SJSA1 (cell line): ENCODE data around the gene VSIG4. TPM values are rescaled to one million over a fixed set of nuclear protein-coding genes. Genes with fewer than 3 reads are reported as not detected.

Source experiments
- DNase-seq, 2 experiments: peaks; one replicate each; pipeline ENCODE4 v3.0.0-alpha.2; 2015 to 2020; ENCODE audit warnings: low spot score in 2 of 2, low read depth in 1 of 2
- H3K27ac ChIP-seq: fragments of 250-450 bp; sonication (Bioruptor Pico); 2 replicates; pipeline ENCODE4 v1.5.1; 2020; ENCODE audit warnings: mild to moderate bottlenecking, moderate library complexity
- H3K27me3 ChIP-seq: fragments of 250-450 bp; sonication (Bioruptor Pico); replicated peaks from 2 replicates; pipeline ENCODE4 v1.5.1; 2020; ENCODE audit warnings: mild to moderate bottlenecking, moderate library complexity
- H3K36me3 ChIP-seq: fragments of 250-450 bp; sonication (Bioruptor Pico); 2 replicates; pipeline ENCODE4 v1.5.1; 2020; ENCODE audit warnings: mild to moderate bottlenecking
- H3K4me1 ChIP-seq: fragments of 250-450 bp; sonication (Bioruptor Pico); replicated peaks from 2 replicates; pipeline ENCODE4 v1.6.1; 2021; ENCODE audit warnings: mild to moderate bottlenecking
- H3K4me3 ChIP-seq: fragments of 250-450 bp; sonication (Bioruptor Pico); 2 replicates; pipeline ENCODE4 v1.5.1; 2020; ENCODE audit warnings: mild to moderate bottlenecking
- H3K9me3 ChIP-seq: fragments of 250-450 bp; sonication (Bioruptor Pico); replicated peaks from 2 replicates; pipeline ENCODE4 v1.5.1; 2020; ENCODE audit warnings: mild to moderate bottlenecking
- total RNA-seq: library from RNA; depleted of rRNA; stranded (reverse); fragments of >200 nt; shearing (Covaris generic); gene quantifications from 2 replicates; pipeline ENCODE4 v1.2.3, GENCODE V29; 2014

Gene VSIG4
- total RNA-seq, 1 experiment from 2014 or later: not detected

- Histone ChIP-seq H3K36me3 (no peaks in the 10 kb centered on the region), H3K9me3 (no peaks in the 10 kb centered on the region), H3K4me3 (no peak overlapping the region), H3K27me3 (no peaks in the 10 kb centered on the region), H3K27ac (no peak overlapping the region), H3K4me1 (no peaks in the 10 kb centered on the region)
- no peak for DNase-seq
Observed at GRCh38 chrX:66020631-66021334, 19.1 kb downstream of the VSIG4 start.

- Histone ChIP-seq H3K4me3 (no peak overlapping the region), H3K4me1 (no peaks in the 10 kb centered on the region), H3K9me3 (no peaks in the 10 kb centered on the region), H3K36me3 (no peaks in the 10 kb centered on the region), H3K27me3 (no peaks in the 10 kb centered on the region), H3K27ac (no peak overlapping the region)
- DNase-seq: no peak
Observed at GRCh38 chrX:66019974-66020373, 19.9 kb downstream of the VSIG4 start.

GRCh38 chrX:66019310-66019652 lies 20.6 kb downstream of the VSIG4 start:
- no peaks in the 10 kb centered on the region for H3K36me3 ChIP-seq
- no peaks in the 10 kb centered on the region for H3K27me3 ChIP-seq
- DNase-seq: no peak
- H3K4me3 ChIP-seq: no peak overlapping the region
- no peaks in the 10 kb centered on the region for H3K4me1 ChIP-seq
- H3K9me3 ChIP-seq: no peaks in the 10 kb centered on the region
- no peak overlapping the region for H3K27ac ChIP-seq

GRCh38 chrX:66018585-66019309 lies 21.1 kb downstream of the VSIG4 start:
- H3K36me3 ChIP-seq: no peaks in the 10 kb centered on the region
- H3K4me1 ChIP-seq: no peaks in the 10 kb centered on the region
- no peak for DNase-seq
- H3K27ac ChIP-seq: no peak overlapping the region
- H3K4me3 ChIP-seq: no peak overlapping the region
- H3K9me3 ChIP-seq: no peaks in the 10 kb centered on the region
- H3K27me3 ChIP-seq: no peaks in the 10 kb centered on the region

GRCh38 chrX:66017659-66018170 lies 22.2 kb downstream of the VSIG4 start:
- Histone ChIP-seq H3K27ac (no peak overlapping the region), H3K36me3 (no peaks in the 10 kb centered on the region), H3K27me3 (no peaks in the 10 kb centered on the region), H3K4me3 (no peak overlapping the region), H3K4me1 (no peaks in the 10 kb centered on the region), H3K9me3 (no peaks in the 10 kb centered on the region)
- no peak for DNase-seq

- H3K4me1 ChIP-seq: no peaks in the 10 kb centered on the region
- H3K4me3 ChIP-seq: no peak overlapping the region
- no peaks in the 10 kb centered on the region for H3K36me3 ChIP-seq
- H3K27me3 ChIP-seq: no peaks in the 10 kb centered on the region
- H3K27ac ChIP-seq: no peak overlapping the region
- H3K9me3 ChIP-seq: no peaks in the 10 kb centered on the region
- no peak for DNase-seq
Observed at GRCh38 chrX:66016905-66017658, 22.8 kb downstream of the VSIG4 start.

GRCh38 chrX:66015900-66016689 lies 23.8 kb downstream of the VSIG4 start:
- no peaks in the 10 kb centered on the region for H3K4me1 ChIP-seq
- H3K9me3 ChIP-seq: no peaks in the 10 kb centered on the region
- no peak overlapping the region for H3K27ac ChIP-seq
- no peak for DNase-seq
- no peak overlapping the region for H3K4me3 ChIP-seq
- H3K36me3 ChIP-seq: no peaks in the 10 kb centered on the region
- no peaks in the 10 kb centered on the region for H3K27me3 ChIP-seq

- H3K4me3 ChIP-seq: no peak overlapping the region
Observed at GRCh38 chrX:66015152-66015831, 24.6 kb downstream of the VSIG4 start.

GRCh38 chrX:66014556-66014955 lies 25.3 kb downstream of the VSIG4 start:
- H3K4me3 ChIP-seq: no peak overlapping the region
- no peaks in the 10 kb centered on the region for H3K4me1 ChIP-seq
- no peak overlapping the region for H3K27ac ChIP-seq
- H3K9me3 ChIP-seq: no peaks in the 10 kb centered on the region
- no peak for DNase-seq
- no peaks in the 10 kb centered on the region for H3K27me3 ChIP-seq
- no peaks in the 10 kb centered on the region for H3K36me3 ChIP-seq

More at GRCh38 chrX:66015152-66015831, 24.6 kb downstream of the VSIG4 start:
- H3K27me3 ChIP-seq: no peaks in the 10 kb centered on the region
- no peaks in the 10 kb centered on the region for H3K4me1 ChIP-seq
- no peaks in the 10 kb centered on the region for H3K9me3 ChIP-seq
- H3K36me3 ChIP-seq: no peaks in the 10 kb centered on the region
- DNase-seq: no peak
- H3K27ac ChIP-seq: no peak overlapping the region

- Histone ChIP-seq H3K4me3 (no peak overlapping the region), H3K27me3 (no peaks in the 10 kb centered on the region), H3K4me1 (no peaks in the 10 kb centered on the region), H3K27ac (no peak overlapping the region), H3K9me3 (no peaks in the 10 kb centered on the region), H3K36me3 (no peaks in the 10 kb centered on the region)
- no peak for DNase-seq
Observed at GRCh38 chrX:66014084-66014483, 25.8 kb downstream of the VSIG4 start.

- Histone ChIP-seq H3K4me1 (no peaks in the 10 kb centered on the region), H3K4me3 (no peak overlapping the region), H3K9me3 (no peaks in the 10 kb centered on the region), H3K36me3 (no peaks in the 10 kb centered on the region), H3K27me3 (no peaks in the 10 kb centered on the region), H3K27ac (no peak overlapping the region)
- no peak for DNase-seq
Observed at GRCh38 chrX:66013194-66013816, 26.6 kb downstream of the VSIG4 start.

- H3K4me1 ChIP-seq: no peaks in the 10 kb centered on the region
- no peak overlapping the region for H3K4me3 ChIP-seq
- no peak overlapping the region for H3K27ac ChIP-seq
- H3K27me3 ChIP-seq: no peaks in the 10 kb centered on the region
- no peaks in the 10 kb centered on the region for H3K9me3 ChIP-seq
- H3K36me3 ChIP-seq: no peaks in the 10 kb centered on the region
- DNase-seq: no peak
Observed at GRCh38 chrX:66012094-66012534, 27.8 kb downstream of the VSIG4 start.
